GM10266 (cell line): ENCODE measurements around the gene PI4KA.

Experiments used
- DNase-seq: peaks from one replicate; pipeline ENCODE4 v3.0.0; 2012; ENCODE audit errors: extremely low spot score
- CTCF ChIP-seq: IDR thresholded peaks from 2 replicates; pipeline ENCODE4 v1.5.1; 2012; ENCODE audit warnings: mild to moderate bottlenecking, low read depth; ENCODE audit not compliant: control insufficient read depth, insufficient read depth; ENCODE audit errors: missing control alignments

PI4KA gene

GRCh38 chr22:20873214-20873613 is 14.6 kb upstream of the PI4KA start:
- no peak for TF ChIP-seq CTCF
- no peak for DNase-seq

GRCh38 chr22:20869234-20869633 is 10.6 kb upstream of the PI4KA start:
- no peak for TF ChIP-seq CTCF
- DNase-seq, result no peak

- TF ChIP-seq CTCF, result no peak
- no peak for DNase-seq
Measured at GRCh38 chr22:20868025-20868962, 9.7 kb upstream of the PI4KA start.

- no peak for DNase-seq
Measured at GRCh38 chr22:20867179-20868024, 8.8 kb upstream of the PI4KA start.

GRCh38 chr22:20866736-20867135 is 8.1 kb upstream of the PI4KA start:
- no peak for DNase-seq
- TF ChIP-seq CTCF, result no peak

More at GRCh38 chr22:20867179-20868024, 8.8 kb upstream of the PI4KA start:
- no peak for TF ChIP-seq CTCF

- TF ChIP-seq CTCF, result no peak
- DNase-seq, result no peak
Measured at GRCh38 chr22:20865875-20866445, 7.3 kb upstream of the PI4KA start.
